ENCODE results near the gene VWC2L. TPM values are rescaled to one million over a fixed set of nuclear protein-coding genes. Genes with fewer than 3 reads are reported as not detected.

Gene VWC2L
- total RNA-seq, 1 donor from 2014 or later: not detected

GRCh38 chr2:214377286-214377624 is 33.6 kb upstream of the VWC2L start:
- Mint-ChIP-seq H3K27ac (ENCODE audit: unreplicated experiment) (no peak overlapping the region), H3K9me3 (ENCODE audit: unreplicated experiment) (no peaks in the 10 kb centered on the region), H3K4me1 (ENCODE audit: unreplicated experiment) (no peaks in the 10 kb centered on the region), H3K4me3 (ENCODE audit: unreplicated experiment) (no peak overlapping the region), H3K27me3 (ENCODE audit: unreplicated experiment) (no peaks in the 10 kb centered on the region), H3K36me3 (ENCODE audit: low read depth, unreplicated experiment) (no peaks in the 10 kb centered on the region)
- TF ChIP-seq CTCF (IDR thresholded peaks at IDR 0.05; ENCODE audit: unreplicated experiment): no peak
- DNase-seq (ENCODE audit: low spot score): no peak

GRCh38 chr2:214378455-214379103 is 32.3 kb upstream of the VWC2L start:
- H3K36me3 Mint-ChIP-seq (ENCODE audit: low read depth, unreplicated experiment): no peaks in the 10 kb centered on the region
- H3K27me3 Mint-ChIP-seq (ENCODE audit: unreplicated experiment): no peaks in the 10 kb centered on the region
- DNase-seq (ENCODE audit: low spot score): no peak
- no peaks in the 10 kb centered on the region for H3K4me1 Mint-ChIP-seq (ENCODE audit: unreplicated experiment)
- no peaks in the 10 kb centered on the region for H3K9me3 Mint-ChIP-seq (ENCODE audit: unreplicated experiment)
- no peak overlapping the region for H3K27ac Mint-ChIP-seq (ENCODE audit: unreplicated experiment)
- H3K4me3 Mint-ChIP-seq (ENCODE audit: unreplicated experiment): no peak overlapping the region
- TF ChIP-seq CTCF (IDR thresholded peaks at IDR 0.05; ENCODE audit: unreplicated experiment): no peak

GRCh38 chr2:214379227-214379626 is 31.6 kb upstream of the VWC2L start:
- Mint-ChIP-seq H3K9me3 (ENCODE audit: unreplicated experiment) (no peaks in the 10 kb centered on the region), H3K4me1 (ENCODE audit: unreplicated experiment) (no peaks in the 10 kb centered on the region), H3K4me3 (ENCODE audit: unreplicated experiment) (no peak overlapping the region), H3K36me3 (ENCODE audit: low read depth, unreplicated experiment) (no peaks in the 10 kb centered on the region), H3K27ac (ENCODE audit: unreplicated experiment) (no peak overlapping the region), H3K27me3 (ENCODE audit: unreplicated experiment) (no peaks in the 10 kb centered on the region)
- no peak for TF ChIP-seq CTCF (IDR thresholded peaks at IDR 0.05; ENCODE audit: unreplicated experiment)
- no peak for DNase-seq (ENCODE audit: low spot score)

- Mint-ChIP-seq H3K4me3 (ENCODE audit: unreplicated experiment) (no peak overlapping the region), H3K9me3 (ENCODE audit: unreplicated experiment) (no peaks in the 10 kb centered on the region), H3K27me3 (ENCODE audit: unreplicated experiment) (no peaks in the 10 kb centered on the region), H3K36me3 (ENCODE audit: low read depth, unreplicated experiment) (no peaks in the 10 kb centered on the region), H3K27ac (ENCODE audit: unreplicated experiment) (no peak overlapping the region), H3K4me1 (ENCODE audit: unreplicated experiment) (no peaks in the 10 kb centered on the region)
- TF ChIP-seq CTCF (IDR thresholded peaks at IDR 0.05; ENCODE audit: unreplicated experiment): no peak
- DNase-seq (ENCODE audit: low spot score): no peak
Observed at GRCh38 chr2:214380681-214381080, 30.2 kb upstream of the VWC2L start.

GRCh38 chr2:214382229-214382628 is 28.6 kb upstream of the VWC2L start:
- Mint-ChIP-seq H3K36me3 (ENCODE audit: low read depth, unreplicated experiment) (no peaks in the 10 kb centered on the region), H3K4me3 (ENCODE audit: unreplicated experiment) (no peak overlapping the region), H3K27ac (ENCODE audit: unreplicated experiment) (no peak overlapping the region), H3K27me3 (ENCODE audit: unreplicated experiment) (no peaks in the 10 kb centered on the region), H3K4me1 (ENCODE audit: unreplicated experiment) (no peaks in the 10 kb centered on the region), H3K9me3 (ENCODE audit: unreplicated experiment) (no peaks in the 10 kb centered on the region)
- DNase-seq (ENCODE audit: low spot score): no peak
- TF ChIP-seq CTCF (IDR thresholded peaks at IDR 0.05; ENCODE audit: unreplicated experiment): no peak
